Measurements from ENCODE around the gene FMO3. TPM values are rescaled to one million over a fixed set of nuclear protein-coding genes. Genes with fewer than 3 reads are reported as not detected.

FMO3 gene
- total RNA-seq, 2 experiments from 2014 or later, result not detected

GRCh38 chr1:171107262-171107940 lies 16.7 kb downstream of the FMO3 start:
- intact Hi-C loops (cut with micrococcal nuclease), result no loop called here
- ChIA-PET CTCF (no interaction called here), POLR2A (interaction anchor here (1.9 kb wide), 1 partner anchor 26 kb away, joined by 4 read pairs; no protein-coding TSS in a partner anchor)
- DNase-seq (no peak), ATAC-seq (no peak)
- peaks cover 10% of the 10 kb centered on the region for H3K27me3 Mint-ChIP-seq
- no peaks in the 10 kb centered on the region for H3K36me3 Mint-ChIP-seq (ENCODE audit: low read depth)
- H3K4me3 Mint-ChIP-seq, result no peak overlapping the region
- no peaks in the 10 kb centered on the region for H3K4me1 Mint-ChIP-seq (ENCODE audit: low read depth)
- H3K9me3 Mint-ChIP-seq, result no peaks in the 10 kb centered on the region
- H3K27ac Mint-ChIP-seq, result no peak overlapping the region
- no peak for TF ChIP-seq CTCF (IDR thresholded peaks at IDR 0.05)

DNA sequence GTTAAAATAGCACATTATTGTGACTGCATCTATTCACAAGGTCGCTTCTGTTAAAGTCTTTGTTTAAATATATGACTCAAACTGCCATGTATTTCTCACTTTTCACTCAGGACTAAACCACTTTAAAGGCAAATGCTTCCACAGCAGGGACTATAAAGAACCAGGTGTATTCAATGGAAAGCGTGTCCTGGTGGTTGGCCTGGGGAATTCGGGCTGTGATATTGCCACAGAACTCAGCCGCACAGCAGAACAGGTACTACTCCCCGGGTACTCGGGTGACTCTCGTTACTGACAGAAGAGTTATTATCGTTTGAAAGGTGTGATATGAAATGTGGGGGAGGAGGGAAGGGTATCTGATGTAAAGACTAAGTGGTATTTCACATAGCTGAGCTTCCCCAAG lies 17.3 kb downstream of the FMO3 start:
- Mint-ChIP-seq H3K4me1 (ENCODE audit: low read depth) (no peaks in the 10 kb centered on the region), H3K27ac (no peak overlapping the region), H3K36me3 (ENCODE audit: low read depth) (no peaks in the 10 kb centered on the region), H3K4me3 (no peak overlapping the region), H3K9me3 (no peaks in the 10 kb centered on the region), H3K27me3 (peaks cover 10% of the 10 kb centered on the region)
- CTCF ChIA-PET, result no interaction called here
- TF ChIP-seq CTCF (IDR thresholded peaks at IDR 0.05), result no peak
- DNase-seq (no peak), ATAC-seq (no peak)
- intact Hi-C loops (cut with micrococcal nuclease), result no loop called here
- POLR2A ChIA-PET, result interaction anchor here (1.9 kb wide), 1 partner anchor 26 kb away, joined by 4 read pairs; no protein-coding TSS in a partner anchor

GRCh38 chr1:171109966-171110365 lies 19.3 kb downstream of the FMO3 start:
- Mint-ChIP-seq H3K27me3 (peaks cover 7% of the 10 kb centered on the region), H3K4me3 (no peak overlapping the region), H3K4me1 (ENCODE audit: low read depth) (no peaks in the 10 kb centered on the region), H3K9me3 (no peaks in the 10 kb centered on the region), H3K36me3 (ENCODE audit: low read depth) (no peaks in the 10 kb centered on the region), H3K27ac (no peak overlapping the region)
- no peak for ATAC-seq
- DNase-seq, result no peak
- ChIA-PET POLR2A (no interaction called here), CTCF (no interaction called here)
- intact Hi-C loops (cut with micrococcal nuclease), result no loop called here
- TF ChIP-seq CTCF (IDR thresholded peaks at IDR 0.05), result no peak

GRCh38 chr1:171110621-171111326 lies 20.1 kb downstream of the FMO3 start:
- peaks cover 7% of the 10 kb centered on the region for H3K27me3 Mint-ChIP-seq
- DNase-seq, result no peak
- no peaks in the 10 kb centered on the region for H3K9me3 Mint-ChIP-seq
- H3K4me1 Mint-ChIP-seq (ENCODE audit: low read depth), result no peaks in the 10 kb centered on the region
- POLR2A ChIA-PET, result no interaction called here
- no peak for TF ChIP-seq CTCF (IDR thresholded peaks at IDR 0.05)
- intact Hi-C loops (cut with micrococcal nuclease), result no loop called here
- CTCF ChIA-PET, result interaction anchor here (1.1 kb wide), 1 partner anchor 20 kb away, joined by 3 read pairs; the partner anchor contains the start of gene FMO3
- no peak for ATAC-seq
- no peak overlapping the region for H3K27ac Mint-ChIP-seq
- no peak overlapping the region for H3K4me3 Mint-ChIP-seq
- H3K36me3 Mint-ChIP-seq (ENCODE audit: low read depth), result no peaks in the 10 kb centered on the region

- CTCF ChIA-PET, result no interaction called here
- intact Hi-C loops (cut with micrococcal nuclease), result no loop called here
- no peak for TF ChIP-seq CTCF (IDR thresholded peaks at IDR 0.05)
- peaks cover 7% of the 10 kb centered on the region for H3K27me3 Mint-ChIP-seq
- no peak overlapping the region for H3K27ac Mint-ChIP-seq
- H3K4me3 Mint-ChIP-seq, result no peak overlapping the region
- no peaks in the 10 kb centered on the region for H3K4me1 Mint-ChIP-seq (ENCODE audit: low read depth)
- DNase-seq (no peak), ATAC-seq (no peak)
- H3K36me3 Mint-ChIP-seq (ENCODE audit: low read depth), result no peaks in the 10 kb centered on the region
- no peaks in the 10 kb centered on the region for H3K9me3 Mint-ChIP-seq
- POLR2A ChIA-PET, result no interaction called here
Measured at GRCh38 chr1:171112119-171112518, 21.4 kb downstream of the FMO3 start.

All from activated CD8-positive, alpha-beta T cell treated with anti-CD3 and anti-CD28 coated beads for 36 hours (primary cell).